Measurements from ENCODE around the gene CAVIN2.

GRCh38 chr2:191789796-191790195 is 57.1 kb downstream of the CAVIN2 start:
- TF ChIP-seq CTCF (conservative IDR thresholded peaks at IDR 0.05; ENCODE audit: low read depth, low read length): no peak
- TF ChIP-seq EZH2 (IDR thresholded peaks at IDR 0.05; ENCODE audit: low read length, unreplicated experiment): no peak
